OCI-LY7 (cell line): ENCODE results near the gene KLRF1. TPM values are rescaled to one million over a fixed set of nuclear protein-coding genes. Genes with fewer than 3 reads are reported as not detected.

Experiments
- BruUV-seq: library from RNA; stranded (reverse); fragments of 400-500 nt; replicated peaks from 2 replicates; lab custom pipeline; 2021; lab: Mats Ljungman, UMichigan
- CTCF ChIA-PET: fragments of 300-600 bp; sonication (Branson Sonifier 250); formaldehyde crosslinking; loops from one replicate; lab custom pipeline; 2022; ENCODE audit warnings: antibody characterized with exemption; ENCODE audit not compliant: unreplicated experiment; lab: Charles Lee
- POLR2A ChIA-PET: fragments of 300-600 bp; sonication (Branson Sonifier 250); formaldehyde crosslinking; loops from one replicate; lab custom pipeline; 2022; ENCODE audit warnings: antibody characterized with exemption; lab: Charles Lee
- DNase-seq: peaks from one replicate; pipeline ENCODE4 v3.0.0-alpha.2; 2015; ENCODE audit warnings: low spot score
- H2AFZ ChIP-seq: fragments of 200-600 bp; sonication (generic), shearing (Covaris generic); 2 replicates; pipeline ENCODE4 v1.6.1; 2014; ENCODE audit warnings: mild to moderate bottlenecking, antibody characterized with exemption, low read length, moderate library complexity
- H3K27ac ChIP-seq: fragments of 200-600 bp; sonication (generic); 2 replicates; pipeline ENCODE4 v1.5.1; 2014; ENCODE audit warnings: mixed run types, low read depth, mild to moderate bottlenecking, moderate library complexity, low read length, inconsistent platforms; ENCODE audit not compliant: poor library complexity, severe bottlenecking
- H3K36me3 ChIP-seq: fragments of 200-600 bp; sonication (generic); 2 replicates; pipeline ENCODE4 v1.6.1; 2014; ENCODE audit warnings: mild to moderate bottlenecking, antibody characterized with exemption, low read length, moderate library complexity, mixed read lengths; ENCODE audit not compliant: insufficient read depth
- H3K4me1 ChIP-seq: fragments of 200-600 bp; sonication (generic); 2 replicates; pipeline ENCODE4 v1.5.1; 2014; ENCODE audit warnings: mild to moderate bottlenecking, low read length; ENCODE audit not compliant: insufficient read depth, poor library complexity, severe bottlenecking
- H3K4me2 ChIP-seq: fragments of 200-600 bp; sonication (generic); 2 replicates; pipeline ENCODE4 v1.6.1; 2014; ENCODE audit warnings: mild to moderate bottlenecking, low read length
- H3K4me3 ChIP-seq: fragments of 200-600 bp; sonication (generic); 2 replicates; pipeline ENCODE4 v1.5.1; 2014; ENCODE audit warnings: mild to moderate bottlenecking, low read depth, low read length; ENCODE audit not compliant: poor library complexity, severe bottlenecking
- H3K79me2 ChIP-seq: fragments of 200-600 bp; sonication (generic); 2 replicates; pipeline ENCODE4 v1.6.1; 2016; ENCODE audit warnings: low read depth, mild to moderate bottlenecking, low read length, moderate library complexity, mixed read lengths; ENCODE audit not compliant: insufficient read depth
- H3K9me2 ChIP-seq: fragments of 200-600 bp; sonication (generic); 2 replicates; pipeline ENCODE4 v1.6.1; 2016; ENCODE audit warnings: mild to moderate bottlenecking, low read length, mixed read lengths; ENCODE audit not compliant: insufficient read depth
- H3K9me3 ChIP-seq: fragments of 200-600 bp; sonication (generic); 2 replicates; pipeline ENCODE4 v1.6.1; 2014; ENCODE audit warnings: mild to moderate bottlenecking, mixed run types, low read length, mixed read lengths
- H4K20me1 ChIP-seq: fragments of 200-600 bp; sonication (generic); 2 replicates; pipeline ENCODE4 v1.6.1; 2014; ENCODE audit warnings: mild to moderate bottlenecking, antibody characterized with exemption, low read length, moderate library complexity, mixed read lengths; ENCODE audit not compliant: insufficient read depth
- EZH2phosphoT487 ChIP-seq: fragments of 200-600 bp; sonication (generic); IDR thresholded peaks from 2 replicates; pipeline ENCODE4 v1.6.1; 2018; ENCODE audit warnings: low read depth, borderline replicate concordance, mild to moderate bottlenecking, mixed run types, antibody characterized with exemption, low read length, moderate library complexity, mixed read lengths
- intact Hi-C: fragments of 100-400 bp; cut with micrococcal nuclease; formaldehyde crosslinking; loops from one replicate; pipeline ENCODE4 v1.10.0; 2022; ENCODE audit not compliant: unreplicated experiment
- total RNA-seq, 2 experiments: library from RNA; depleted of rRNA in 1 of 2; stranded (reverse); fragments of >200 nt in 1 of 2; shearing (Covaris generic) in 1 of 2; gene quantifications; 2 replicates each; pipeline ENCODE4 v1.2.3, GENCODE V29; 2014 to 2022
- TF ChIP-seq, protein P1 (sequence below): fragments of 200-600 bp; sonication (generic); conservative IDR thresholded peaks from 2 replicates; pipeline ENCODE4 v1.5.1; 2014; ENCODE audit warnings: mild to moderate bottlenecking, antibody characterized with exemption, low read length, moderate library complexity, mixed read lengths

KLRF1 gene
- total RNA-seq, 2 experiments from 2014 or later, result not detected

DNA sequence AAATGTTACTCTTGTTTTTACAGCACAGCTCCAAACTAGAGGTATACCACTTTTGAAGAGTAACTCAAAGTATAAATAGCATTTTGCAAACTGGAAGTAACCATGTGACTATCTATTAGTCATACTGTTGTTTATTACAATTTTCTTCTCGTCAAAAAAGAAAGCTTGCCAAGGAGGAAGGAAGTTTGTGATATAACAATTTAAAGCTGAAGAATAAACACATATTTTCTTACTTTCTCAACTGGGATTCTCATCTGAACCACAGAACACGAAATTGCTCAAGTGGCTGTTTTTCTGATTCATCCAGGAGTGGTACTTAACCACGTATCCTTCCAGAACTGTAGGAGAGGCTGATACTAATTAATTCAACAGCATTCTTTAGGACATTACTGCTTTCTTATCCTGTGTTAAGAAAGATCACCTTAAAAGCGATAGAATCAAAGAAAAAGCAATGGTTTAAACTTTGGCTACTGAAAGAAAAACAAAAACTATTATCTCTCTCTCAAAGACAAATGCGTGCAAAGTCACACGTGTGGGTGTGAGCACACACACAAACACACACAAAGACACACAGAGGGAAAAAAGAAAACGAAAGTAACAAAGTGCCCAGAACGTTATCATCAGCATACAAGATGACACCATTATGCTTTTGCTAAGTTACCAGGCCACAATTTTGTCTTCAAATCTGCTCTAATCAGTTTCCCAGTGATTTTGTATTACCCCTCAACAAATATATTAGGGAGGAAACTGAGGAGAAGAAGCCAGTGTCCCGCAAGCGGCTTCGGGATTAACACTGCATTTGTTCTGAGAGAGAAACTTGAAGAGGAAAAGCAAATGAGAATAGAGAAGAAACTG, 42.3 kb downstream of the KLRF1 start, which contains the start of gene CLEC2B:
Gene CLEC2B (minus strand): TSS at position 48 of the 855 bp plus-strand sequence.
- H3K4me2 ChIP-seq, result peak within 1 kb of the TSS; percentile 85
- H2AFZ ChIP-seq, result peak within 1 kb of the TSS; percentile 99
- H3K36me3 ChIP-seq, result no peaks in the 10 kb centered on the region
- H3K27ac ChIP-seq, result peak within 1 kb of the TSS; percentile 42
- H4K20me1 ChIP-seq, result no peaks in the 10 kb centered on the region
- no TSS peak for BruUV-seq
- intact Hi-C loops, result loop anchor here (5.0 kb wide), 1 partner anchor 117 kb away; no protein-coding TSS in a partner anchor
- H3K4me3 ChIP-seq, result peak within 1 kb of the TSS; percentile 70
- POLR2A ChIA-PET, result interaction anchor here (0.5 to 1.6 kb wide), 9 partner anchors 9 to 1022 kb away, joined by 3 to 5 read pairs (median 3); no protein-coding TSS in a partner anchor
- H3K9me2 ChIP-seq, result no peaks in the 10 kb centered on the region
- CTCF ChIA-PET, result no interaction called here
- TF ChIP-seq, protein P1, sequence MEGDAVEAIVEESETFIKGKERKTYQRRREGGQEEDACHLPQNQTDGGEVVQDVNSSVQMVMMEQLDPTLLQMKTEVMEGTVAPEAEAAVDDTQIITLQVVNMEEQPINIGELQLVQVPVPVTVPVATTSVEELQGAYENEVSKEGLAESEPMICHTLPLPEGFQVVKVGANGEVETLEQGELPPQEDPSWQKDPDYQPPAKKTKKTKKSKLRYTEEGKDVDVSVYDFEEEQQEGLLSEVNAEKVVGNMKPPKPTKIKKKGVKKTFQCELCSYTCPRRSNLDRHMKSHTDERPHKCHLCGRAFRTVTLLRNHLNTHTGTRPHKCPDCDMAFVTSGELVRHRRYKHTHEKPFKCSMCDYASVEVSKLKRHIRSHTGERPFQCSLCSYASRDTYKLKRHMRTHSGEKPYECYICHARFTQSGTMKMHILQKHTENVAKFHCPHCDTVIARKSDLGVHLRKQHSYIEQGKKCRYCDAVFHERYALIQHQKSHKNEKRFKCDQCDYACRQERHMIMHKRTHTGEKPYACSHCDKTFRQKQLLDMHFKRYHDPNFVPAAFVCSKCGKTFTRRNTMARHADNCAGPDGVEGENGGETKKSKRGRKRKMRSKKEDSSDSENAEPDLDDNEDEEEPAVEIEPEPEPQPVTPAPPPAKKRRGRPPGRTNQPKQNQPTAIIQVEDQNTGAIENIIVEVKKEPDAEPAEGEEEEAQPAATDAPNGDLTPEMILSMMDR, result no peak
- no peak for TF ChIP-seq EZH2phosphoT487
- peaks cover 2% of the 10 kb centered on the region; the same call in 1 of the 2 replicates for H3K9me3 ChIP-seq
- peaks cover 26% of the 10 kb centered on the region; the same call in 1 of the 2 replicates for H3K79me2 ChIP-seq
- peak; percentile 44 for DNase-seq
- H3K4me1 ChIP-seq, result peaks cover 38% of the 10 kb centered on the region

DNA sequence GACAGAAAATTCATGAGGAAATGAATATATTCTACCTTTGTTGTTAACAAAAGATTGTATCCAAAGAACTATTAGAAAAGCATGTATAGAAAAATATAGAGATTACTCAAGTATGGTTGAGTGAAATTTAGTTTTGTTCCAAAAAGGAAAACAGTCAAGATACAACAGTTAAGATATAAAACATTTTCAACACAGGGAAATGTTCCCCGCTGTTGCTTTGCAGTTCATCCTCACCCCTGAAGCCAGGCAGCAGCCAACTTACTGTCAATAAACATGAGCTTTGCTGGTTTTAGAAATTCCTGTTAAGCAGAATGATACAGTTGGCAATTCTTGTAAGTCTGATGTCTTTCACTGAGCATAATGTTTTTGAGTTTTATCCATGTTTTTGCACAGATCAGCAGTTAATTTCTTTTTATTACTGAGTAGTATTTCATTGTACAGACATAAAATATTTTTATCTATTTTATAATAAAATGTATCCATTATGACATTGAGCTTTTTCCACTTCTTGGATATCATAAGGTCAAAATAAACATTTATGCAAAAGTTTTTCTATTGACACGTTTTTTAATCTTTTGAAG, 43.1 kb downstream of the KLRF1 start:
- Histone ChIP-seq H3K27ac (no peak overlapping the region), H3K4me2 (peak overlapping the region; percentile 85), H3K4me3 (no peak overlapping the region), H2AFZ (peak overlapping the region; percentile 99), H3K4me1 (peaks cover 33% of the 10 kb centered on the region), H4K20me1 (no peaks in the 10 kb centered on the region), H3K36me3 (no peaks in the 10 kb centered on the region), H3K79me2 (peaks cover 26% of the 10 kb centered on the region; the same call in 1 of the 2 replicates), H3K9me2 (no peaks in the 10 kb centered on the region), H3K9me3 (no peaks in the 10 kb centered on the region)
- ChIA-PET POLR2A (interaction anchor here (0.5 to 1.1 kb wide), 4 partner anchors 16 to 1023 kb away, joined by 3 to 4 read pairs (median 3); no protein-coding TSS in a partner anchor), CTCF (interaction anchor here (0.6 kb wide), 1 partner anchor 41 kb away, joined by 3 read pairs; no protein-coding TSS in a partner anchor)
- no peak for DNase-seq
- TF ChIP-seq EZH2phosphoT487, result no peak
- intact Hi-C loops, result no loop called here
- no TSS peak for BruUV-seq

DNA sequence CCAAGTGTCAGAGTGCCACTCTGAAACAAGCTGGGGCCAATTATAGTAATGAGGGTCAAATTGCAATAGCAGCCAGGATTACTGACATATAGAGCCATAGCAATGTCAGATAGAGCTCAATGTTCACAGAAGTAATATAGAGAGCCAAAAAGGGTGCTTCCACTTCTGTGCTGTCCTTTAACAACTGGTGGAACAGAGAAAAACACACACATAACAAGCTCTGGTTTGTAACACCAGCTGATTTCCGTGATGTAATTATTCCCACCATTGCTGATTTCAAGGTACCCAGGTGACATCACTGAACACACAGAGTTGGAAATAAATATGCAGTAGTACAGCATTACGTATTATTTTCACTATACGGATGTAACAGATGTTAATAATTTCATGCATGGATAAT, 44.9 kb downstream of the KLRF1 start:
- H3K36me3 ChIP-seq, result no peaks in the 10 kb centered on the region
- DNase-seq, result no peak
- no peak overlapping the region for H3K4me3 ChIP-seq
- no peak overlapping the region; the same call in 1 of the 2 replicates for H2AFZ ChIP-seq
- no peak for TF ChIP-seq EZH2phosphoT487
- TF ChIP-seq, protein P1, result no peak
- BruUV-seq, result no TSS peak
- no peaks in the 10 kb centered on the region for H3K9me2 ChIP-seq
- H4K20me1 ChIP-seq, result no peaks in the 10 kb centered on the region
- CTCF ChIA-PET, result interaction anchor here (1.0 kb wide), 1 partner anchor 73 kb away, joined by 3 read pairs; no protein-coding TSS in a partner anchor
- no peak overlapping the region for H3K27ac ChIP-seq
- peaks cover 16% of the 10 kb centered on the region; the same call in 1 of the 2 replicates for H3K79me2 ChIP-seq
- peaks cover 15% of the 10 kb centered on the region for H3K4me1 ChIP-seq
- no peak overlapping the region for H3K4me2 ChIP-seq
- POLR2A ChIA-PET, result interaction anchor here (0.6 to 1.0 kb wide), 3 partner anchors 15 to 743 kb away, joined by 3 read pairs; no protein-coding TSS in a partner anchor
- intact Hi-C loops, result no loop called here
- H3K9me3 ChIP-seq, result no peaks in the 10 kb centered on the region
